Urinary bladder (tissue), 4 donors: ENCODE data around the gene PAX7. TPM values are rescaled to one million over a fixed set of nuclear protein-coding genes. Genes with fewer than 3 reads are reported as not detected.

Experiments
- DNase-seq: peaks from one replicate; pipeline ENCODE4 v3.0.0-alpha.2; 2015; ENCODE audit errors: extremely low spot score
- H3K27ac ChIP-seq: one replicate; pipeline ENCODE4 v1.5.1; 2013; ENCODE audit warnings: low read depth, mild to moderate bottlenecking, moderate library complexity
- H3K36me3 ChIP-seq: one replicate; pipeline ENCODE4 v1.6.1; 2013; ENCODE audit warnings: mild to moderate bottlenecking, moderate library complexity; ENCODE audit not compliant: insufficient read depth
- H3K4me1 ChIP-seq: one replicate; pipeline ENCODE4 v1.6.1; 2013; ENCODE audit warnings: mild to moderate bottlenecking, moderate library complexity; ENCODE audit not compliant: insufficient read depth
- H3K4me3 ChIP-seq: one replicate; pipeline ENCODE4 v1.5.1; 2013; ENCODE audit warnings: low read depth, low read length
- WGBS: extraction: QIAGEN DNeasy Blood & Tissue Kit; methylation state at CpG from one replicate; pipeline ENCODE4 v1.1.7; 2013; 5-methylcytosine and 5-hydroxymethylcytosine counted together
- polyA plus RNA-seq: library from polyadenylated mRNA; stranded (reverse); fragments of 200-250 nt; gene quantifications from one replicate; pipeline ENCODE4 v1.2.3, GENCODE V29; 2013
- total RNA-seq: library from RNA; depleted of rRNA; stranded (reverse); fragments of >200 nt; gene quantifications from one replicate; pipeline ENCODE4 v1.2.3, GENCODE V29; 2014
- donor health status: healthy with polysubstance abuse.
- donor health status: healthy.

Gene PAX7
- total and polyA plus RNA-seq, 2 donors = 0.95 TPM; not detected in 1

DNA sequence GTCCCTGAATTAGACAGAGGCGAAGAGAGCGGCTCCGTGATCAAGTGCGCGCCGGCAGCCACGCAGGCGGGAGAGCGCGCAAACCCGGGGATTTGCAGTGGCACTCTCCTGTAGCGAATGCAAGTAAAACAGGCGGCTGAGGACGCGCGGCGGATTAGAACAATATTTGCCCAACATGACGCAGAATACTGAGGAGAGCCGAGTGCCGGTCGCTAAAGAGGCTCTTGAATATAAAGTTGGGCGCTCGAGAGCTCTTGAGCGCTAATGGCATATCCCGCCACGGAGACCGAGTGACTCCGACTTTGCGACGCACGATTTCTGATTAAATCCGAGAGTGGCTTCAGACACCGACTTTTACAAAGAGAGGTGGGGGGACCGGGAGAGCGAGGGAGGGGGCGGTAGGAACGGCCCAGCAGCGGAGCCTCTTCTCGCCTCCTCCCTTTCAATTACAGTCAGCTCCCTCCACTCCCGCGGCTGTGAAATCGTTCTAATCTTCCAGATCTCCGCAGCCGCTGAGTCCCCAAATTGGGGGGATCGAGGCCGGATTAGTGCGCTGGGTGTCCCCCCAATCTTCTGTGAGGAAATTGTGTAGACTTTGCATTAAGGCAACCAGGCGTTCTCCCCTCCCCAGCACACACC lies 2.3 kb downstream of the PAX7 start:
- 4% methylated on average over 48 of the region's 48 CpGs for WGBS
- Histone ChIP-seq H3K4me1 (no peaks in the 10 kb centered on the region), H3K27ac (no peak overlapping the region), H3K36me3 (no peaks in the 10 kb centered on the region), H3K4me3 (no peak overlapping the region)
- DNase-seq = no peak

DNA sequence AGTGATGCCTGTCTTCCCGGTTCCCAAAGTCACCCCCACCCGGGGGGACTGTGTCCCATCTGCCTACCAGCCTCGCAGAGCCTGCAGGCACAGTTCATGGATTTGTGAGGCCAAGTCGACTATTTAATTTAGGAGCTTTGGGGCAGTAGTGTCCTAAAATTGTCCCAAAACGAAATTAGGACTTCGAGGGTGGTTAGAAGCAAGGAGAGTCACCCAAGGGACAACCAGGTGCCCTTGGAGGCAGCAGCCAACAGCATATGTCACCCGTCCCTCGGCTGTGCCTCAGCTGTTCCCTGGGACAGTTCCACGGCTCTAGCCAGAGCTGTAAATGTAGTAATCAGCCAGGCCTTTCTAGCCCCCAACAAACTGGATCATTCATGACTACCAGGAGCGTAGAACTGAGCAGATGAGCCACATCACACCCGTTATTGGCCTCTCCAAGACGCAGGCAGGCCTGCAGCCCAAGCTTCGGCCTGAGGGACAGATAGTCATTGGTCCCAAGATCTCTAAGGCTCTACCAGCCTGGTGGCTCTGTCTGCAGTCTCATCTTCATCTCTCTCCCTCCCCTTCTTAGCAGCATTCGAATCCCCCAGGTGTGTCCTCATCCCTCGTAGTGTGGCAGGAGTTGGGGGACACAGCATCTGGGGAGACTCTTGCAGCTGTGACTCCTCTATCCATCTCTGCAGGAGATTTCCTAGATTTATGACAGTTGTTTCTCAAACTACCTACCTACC lies 2.9 kb downstream of the PAX7 start:
- no peak for DNase-seq
- WGBS = 4% methylated on average over 15 of the region's 15 CpGs
- H3K27ac ChIP-seq = no peak overlapping the region

DNA sequence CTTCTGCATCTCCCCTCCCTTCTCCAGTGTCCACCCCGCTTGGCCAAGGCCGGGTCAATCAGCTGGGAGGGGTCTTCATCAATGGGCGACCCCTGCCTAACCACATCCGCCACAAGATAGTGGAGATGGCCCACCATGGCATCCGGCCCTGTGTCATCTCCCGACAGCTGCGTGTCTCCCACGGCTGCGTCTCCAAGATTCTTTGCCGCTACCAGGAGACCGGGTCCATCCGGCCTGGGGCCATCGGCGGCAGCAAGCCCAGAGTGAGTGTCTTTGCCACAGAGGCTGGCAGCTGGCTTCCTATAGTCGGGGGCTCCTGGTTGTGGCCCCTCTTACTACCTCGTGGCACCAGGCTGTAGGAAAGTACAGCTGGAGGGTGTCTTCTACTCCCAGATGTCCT lies 3.6 kb downstream of the PAX7 start:
- no peak for DNase-seq

More for the DNA sequence above, 2.9 kb downstream of the PAX7 start:
- H3K36me3 ChIP-seq = no peaks in the 10 kb centered on the region
- no peak overlapping the region for H3K4me3 ChIP-seq
- H3K4me1 ChIP-seq = no peaks in the 10 kb centered on the region

DNA sequence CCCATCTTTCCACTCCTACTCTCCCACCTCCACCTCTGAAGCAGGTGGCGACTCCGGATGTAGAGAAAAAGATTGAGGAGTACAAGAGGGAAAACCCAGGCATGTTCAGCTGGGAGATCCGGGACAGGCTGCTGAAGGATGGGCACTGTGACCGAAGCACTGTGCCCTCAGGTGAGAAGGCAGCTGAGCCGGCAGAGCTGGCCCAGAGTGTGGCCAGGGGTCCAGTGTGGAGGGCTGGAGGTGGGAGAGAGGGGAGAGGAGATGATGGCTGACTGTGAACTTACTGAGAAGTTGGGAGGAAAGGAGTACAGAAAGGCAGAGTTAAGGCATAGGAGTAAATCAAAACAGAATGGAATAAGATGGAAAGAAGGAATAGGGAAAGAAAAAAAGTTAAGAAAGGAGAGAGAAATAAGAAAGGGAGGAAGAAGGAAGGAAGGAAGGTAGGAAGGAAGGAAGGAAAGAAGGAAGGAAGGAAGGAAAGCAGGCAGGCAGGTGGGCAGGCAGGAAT lies 4.5 kb downstream of the PAX7 start:
- H3K4me1 ChIP-seq = no peaks in the 10 kb centered on the region
- WGBS = 6% methylated on average over 5 of the region's 5 CpGs
- no peak overlapping the region for H3K4me3 ChIP-seq
- no peak for DNase-seq
- no peak overlapping the region for H3K27ac ChIP-seq
- no peaks in the 10 kb centered on the region for H3K36me3 ChIP-seq

More for the DNA sequence above, 3.6 kb downstream of the PAX7 start:
- no peak overlapping the region for H3K4me3 ChIP-seq
- no peaks in the 10 kb centered on the region for H3K4me1 ChIP-seq
- no peaks in the 10 kb centered on the region for H3K36me3 ChIP-seq
- H3K27ac ChIP-seq = no peak overlapping the region
- WGBS = 5% methylated on average over 16 of the region's 16 CpGs

DNA sequence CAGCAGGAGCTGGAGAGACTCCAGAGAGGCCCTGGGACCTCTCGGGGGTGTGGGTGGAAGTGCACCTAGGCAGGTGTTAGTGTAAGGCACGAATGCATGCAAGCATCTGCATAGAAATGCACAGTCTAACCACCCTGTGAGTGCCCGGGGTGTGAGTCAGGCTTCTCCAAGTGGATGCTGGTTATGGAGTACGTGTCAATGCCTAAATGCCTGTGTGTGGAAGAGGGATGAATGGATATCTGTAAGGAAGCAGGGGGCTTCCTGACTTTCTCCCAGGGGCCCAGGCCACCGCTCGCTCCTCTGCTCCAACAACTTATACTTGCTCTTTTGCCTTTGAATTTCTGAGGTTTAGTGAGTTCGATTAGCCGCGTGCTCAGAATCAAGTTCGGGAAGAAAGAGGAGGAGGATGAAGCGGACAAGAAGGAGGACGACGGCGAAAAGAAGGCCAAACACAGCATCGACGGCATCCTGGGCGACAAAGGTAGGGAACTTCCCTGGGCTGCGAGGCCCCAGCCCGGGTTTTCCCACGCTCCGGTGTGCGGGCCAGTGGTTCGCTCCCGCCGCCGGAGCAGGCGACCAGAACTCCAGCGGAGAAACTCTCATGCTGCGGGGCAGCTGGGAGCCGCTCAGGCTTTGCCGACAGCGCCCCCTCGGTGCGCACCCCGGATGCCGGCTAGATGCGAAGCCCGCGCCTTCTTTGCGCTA lies 5.4 kb downstream of the PAX7 start:
- Histone ChIP-seq H3K4me3 (no peak overlapping the region), H3K4me1 (no peaks in the 10 kb centered on the region), H3K36me3 (no peaks in the 10 kb centered on the region), H3K27ac (no peak overlapping the region)
- no peak for DNase-seq
- WGBS = 2% methylated on average over 40 of the region's 40 CpGs

GRCh38 chr1:18636596-18637508 lies 6.2 kb downstream of the PAX7 start:
- no peaks in the 10 kb centered on the region for H3K36me3 ChIP-seq
- DNase-seq = no peak
- H3K27ac ChIP-seq = no peak overlapping the region
- no peak overlapping the region for H3K4me3 ChIP-seq
- WGBS = 2% methylated on average over 52 of the region's 52 CpGs
- no peaks in the 10 kb centered on the region for H3K4me1 ChIP-seq

GRCh38 chr1:18637511-18637960 lies 6.9 kb downstream of the PAX7 start:
- WGBS = 3% methylated on average over 24 of the region's 24 CpGs
- H3K36me3 ChIP-seq = no peaks in the 10 kb centered on the region
- H3K27ac ChIP-seq = no peak overlapping the region
- H3K4me3 ChIP-seq = no peak overlapping the region
- DNase-seq = no peak
- no peaks in the 10 kb centered on the region for H3K4me1 ChIP-seq

DNA sequence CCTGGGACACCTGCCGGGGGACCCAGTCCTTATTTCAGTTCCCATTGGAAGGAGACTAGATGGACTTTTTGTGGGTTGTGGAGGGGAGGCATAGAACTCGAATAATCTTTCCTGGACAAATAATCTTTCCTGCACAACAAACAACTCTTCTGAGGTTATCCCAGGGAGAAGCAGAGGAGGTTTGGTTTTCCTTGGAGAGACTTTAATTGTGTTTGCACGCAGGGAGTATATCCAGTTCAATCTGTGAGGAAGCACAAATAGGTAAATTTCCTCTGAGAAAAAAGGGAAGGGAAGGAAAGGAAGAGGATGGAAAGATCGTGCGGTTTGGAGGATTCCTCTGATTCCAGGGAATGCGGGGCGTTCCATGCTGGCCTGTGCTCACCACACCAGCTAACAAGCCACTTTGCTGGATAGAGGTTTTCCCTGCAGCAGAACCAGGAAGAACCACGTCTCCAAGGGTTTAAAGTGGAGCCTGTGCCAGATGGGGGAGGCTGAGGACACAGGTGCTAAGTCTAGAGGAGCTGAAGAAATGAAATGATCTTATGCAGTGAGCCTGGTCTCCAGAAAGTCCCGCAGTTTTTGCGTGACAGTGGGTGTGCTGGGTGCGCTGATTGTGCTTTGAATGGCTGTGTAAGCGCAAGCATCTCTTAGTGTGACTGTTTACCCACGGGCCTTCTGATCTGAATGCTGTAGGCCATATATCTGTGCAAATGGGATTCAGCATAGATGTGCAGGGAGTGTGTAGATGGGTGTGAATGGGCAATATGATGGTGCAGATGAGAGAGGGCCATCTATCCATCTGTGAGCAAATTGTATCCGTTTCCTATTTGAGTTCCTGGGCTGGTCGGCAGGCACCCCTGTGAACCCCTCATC lies 7.6 kb downstream of the PAX7 start:
- no peak overlapping the region for H3K4me3 ChIP-seq
- 8% methylated on average over 15 of the region's 15 CpGs for WGBS
- H3K36me3 ChIP-seq = no peaks in the 10 kb centered on the region
- H3K4me1 ChIP-seq = no peaks in the 10 kb centered on the region
- no peak overlapping the region for H3K27ac ChIP-seq
- no peak for DNase-seq

DNA sequence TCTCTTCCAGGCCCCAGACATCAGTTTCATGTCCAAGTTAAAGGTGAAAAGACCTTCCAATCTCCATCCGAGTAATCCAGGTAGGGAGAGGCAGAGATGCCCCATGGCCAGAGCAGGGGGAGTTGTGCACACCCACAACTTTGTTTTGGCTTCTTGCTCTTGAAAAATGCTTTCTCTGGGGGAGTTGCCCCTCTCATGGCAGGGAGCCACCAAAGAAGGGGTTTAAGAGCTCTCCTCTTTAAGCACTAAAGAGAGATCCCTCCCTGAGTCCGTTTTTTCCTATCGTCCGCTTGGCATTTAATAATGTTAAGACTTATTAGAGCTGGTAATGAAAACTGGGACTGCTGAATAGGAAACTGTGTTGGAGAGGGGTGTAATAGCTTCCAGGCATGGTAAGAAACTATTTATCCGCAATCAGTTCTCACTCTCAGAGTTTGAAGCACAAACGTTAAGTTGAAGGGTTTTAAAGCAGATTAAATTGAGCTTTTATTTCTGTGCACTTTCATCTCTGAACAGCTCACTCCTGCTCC lies 8.3 kb downstream of the PAX7 start:
- 6% methylated on average over 6 of the region's 6 CpGs for WGBS

GRCh38 chr1:18639368-18640055 lies 8.9 kb downstream of the PAX7 start:
- H3K27ac ChIP-seq = no peak overlapping the region
- DNase-seq = no peak
- no peaks in the 10 kb centered on the region for H3K36me3 ChIP-seq
- WGBS = 5% methylated on average over 10 of the region's 10 CpGs
- no peaks in the 10 kb centered on the region for H3K4me1 ChIP-seq
- H3K4me3 ChIP-seq = no peak overlapping the region

More for the DNA sequence above, 8.3 kb downstream of the PAX7 start:
- Histone ChIP-seq H3K4me1 (no peaks in the 10 kb centered on the region), H3K4me3 (no peak overlapping the region), H3K36me3 (no peaks in the 10 kb centered on the region), H3K27ac (no peak overlapping the region)
- no peak for DNase-seq

DNA sequence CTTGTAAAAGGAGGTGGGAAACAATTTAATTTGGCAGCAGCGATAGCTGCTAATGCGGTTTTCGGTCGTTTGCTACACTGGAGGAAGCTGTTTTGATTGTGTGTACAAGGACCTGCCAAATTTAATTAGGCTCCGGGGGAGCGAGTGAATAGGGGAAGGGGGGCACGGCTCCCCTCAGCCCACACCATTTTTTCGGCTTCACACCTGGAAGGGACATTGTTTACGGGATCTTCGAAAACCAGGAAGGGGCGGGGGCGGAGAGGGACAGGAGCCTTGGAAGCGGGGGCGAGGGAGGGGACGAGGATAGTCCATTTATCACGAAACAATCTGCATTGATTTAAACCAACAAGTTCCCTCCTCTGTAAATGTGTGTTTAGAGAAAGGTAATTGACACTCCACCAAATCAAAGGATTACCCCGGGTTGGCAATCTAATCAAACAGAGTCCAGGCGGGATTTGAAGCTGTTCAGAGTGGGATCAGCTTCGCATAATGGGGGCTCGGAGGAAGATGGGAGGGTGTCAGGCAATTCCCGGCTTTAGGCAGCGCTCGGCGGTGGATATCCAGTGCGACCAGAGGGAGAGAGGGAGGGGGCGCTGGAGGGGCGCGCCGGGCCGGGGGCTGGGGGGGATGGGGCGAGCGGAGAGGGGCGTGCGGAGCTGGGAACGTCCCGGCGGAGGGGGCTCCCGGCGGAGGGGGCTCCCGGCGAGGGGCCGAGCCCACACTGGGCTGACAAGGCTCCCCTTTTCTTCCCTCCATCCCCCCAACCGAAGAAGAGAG lies 9.8 kb downstream of the PAX7 start:
- no peak overlapping the region for H3K4me3 ChIP-seq
- DNase-seq = no peak
- 3% methylated on average over 43 of the region's 43 CpGs for WGBS
- H3K4me1 ChIP-seq = no peaks in the 10 kb centered on the region
- no peak overlapping the region for H3K27ac ChIP-seq
- no peaks in the 10 kb centered on the region for H3K36me3 ChIP-seq
